AG04449 (cell line): ENCODE measurements around the gene SHISAL1.
A peak's percentile ranks its signal among the peaks of the same experiment; 100 is the strongest.

Experiments used
- CTCF ChIA-PET: fragments of 350-600 bp; formaldehyde crosslinking; extraction: SDS; loops from one replicate; lab custom pipeline; 2021; ENCODE audit warnings: antibody characterized with exemption; lab: Yijun Ruan, JAX
- POLR2A ChIA-PET: fragments of 400-600, 350-600 bp; formaldehyde crosslinking; extraction: SDS; loops from one replicate; lab custom pipeline; 2020; ENCODE audit warnings: antibody characterized with exemption, inconsistent platforms; lab: Yijun Ruan, JAX
- DNase-seq: peaks from one replicate; pipeline ENCODE4 v3.0.0-alpha.2; 2010; ENCODE audit warnings: low read depth, low spot score
- H3K4me3 ChIP-seq: 2 replicates; pipeline ENCODE4 v1.5.1; 2011; ENCODE audit warnings: low read depth, mild to moderate bottlenecking, control low read depth, low read length
- TF ChIP-seq, protein P1 (sequence below): IDR thresholded peaks from one replicate; pipeline ENCODE4 v1.5.1; 2011; ENCODE audit warnings: mild to moderate bottlenecking, moderate library complexity, low read length, control low read depth, inconsistent platforms; ENCODE audit not compliant: insufficient read depth; ENCODE audit errors: missing control alignments

The SHISAL1 gene

DNA sequence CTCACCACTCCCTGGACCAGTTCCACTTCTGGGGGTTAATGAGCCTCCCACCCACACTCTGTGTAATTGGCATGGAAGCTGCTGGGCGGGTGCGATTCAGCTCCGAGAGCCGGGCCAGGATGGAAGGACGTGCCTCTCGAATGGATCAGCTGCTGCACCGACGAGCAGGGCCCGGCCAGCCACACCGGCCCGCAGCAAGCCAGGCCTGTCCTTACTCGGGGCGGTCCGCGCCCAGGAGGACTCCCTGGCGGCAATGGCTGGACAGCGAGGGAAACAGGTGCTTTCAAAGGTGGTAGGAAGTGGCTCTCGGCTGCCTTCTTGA is 4.3 kb upstream of the SHISAL1 start:
- TF ChIP-seq, protein P1, sequence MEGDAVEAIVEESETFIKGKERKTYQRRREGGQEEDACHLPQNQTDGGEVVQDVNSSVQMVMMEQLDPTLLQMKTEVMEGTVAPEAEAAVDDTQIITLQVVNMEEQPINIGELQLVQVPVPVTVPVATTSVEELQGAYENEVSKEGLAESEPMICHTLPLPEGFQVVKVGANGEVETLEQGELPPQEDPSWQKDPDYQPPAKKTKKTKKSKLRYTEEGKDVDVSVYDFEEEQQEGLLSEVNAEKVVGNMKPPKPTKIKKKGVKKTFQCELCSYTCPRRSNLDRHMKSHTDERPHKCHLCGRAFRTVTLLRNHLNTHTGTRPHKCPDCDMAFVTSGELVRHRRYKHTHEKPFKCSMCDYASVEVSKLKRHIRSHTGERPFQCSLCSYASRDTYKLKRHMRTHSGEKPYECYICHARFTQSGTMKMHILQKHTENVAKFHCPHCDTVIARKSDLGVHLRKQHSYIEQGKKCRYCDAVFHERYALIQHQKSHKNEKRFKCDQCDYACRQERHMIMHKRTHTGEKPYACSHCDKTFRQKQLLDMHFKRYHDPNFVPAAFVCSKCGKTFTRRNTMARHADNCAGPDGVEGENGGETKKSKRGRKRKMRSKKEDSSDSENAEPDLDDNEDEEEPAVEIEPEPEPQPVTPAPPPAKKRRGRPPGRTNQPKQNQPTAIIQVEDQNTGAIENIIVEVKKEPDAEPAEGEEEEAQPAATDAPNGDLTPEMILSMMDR, result no peak
- CTCF ChIA-PET, result interaction anchor here (0.9 to 1.9 kb wide), 2 partner anchors 9 to 236 kb away, joined by 3 to 6 read pairs; no protein-coding TSS in a partner anchor
- no peak for DNase-seq
- POLR2A ChIA-PET, result no interaction called here
- no peak overlapping the region for H3K4me3 ChIP-seq

DNA sequence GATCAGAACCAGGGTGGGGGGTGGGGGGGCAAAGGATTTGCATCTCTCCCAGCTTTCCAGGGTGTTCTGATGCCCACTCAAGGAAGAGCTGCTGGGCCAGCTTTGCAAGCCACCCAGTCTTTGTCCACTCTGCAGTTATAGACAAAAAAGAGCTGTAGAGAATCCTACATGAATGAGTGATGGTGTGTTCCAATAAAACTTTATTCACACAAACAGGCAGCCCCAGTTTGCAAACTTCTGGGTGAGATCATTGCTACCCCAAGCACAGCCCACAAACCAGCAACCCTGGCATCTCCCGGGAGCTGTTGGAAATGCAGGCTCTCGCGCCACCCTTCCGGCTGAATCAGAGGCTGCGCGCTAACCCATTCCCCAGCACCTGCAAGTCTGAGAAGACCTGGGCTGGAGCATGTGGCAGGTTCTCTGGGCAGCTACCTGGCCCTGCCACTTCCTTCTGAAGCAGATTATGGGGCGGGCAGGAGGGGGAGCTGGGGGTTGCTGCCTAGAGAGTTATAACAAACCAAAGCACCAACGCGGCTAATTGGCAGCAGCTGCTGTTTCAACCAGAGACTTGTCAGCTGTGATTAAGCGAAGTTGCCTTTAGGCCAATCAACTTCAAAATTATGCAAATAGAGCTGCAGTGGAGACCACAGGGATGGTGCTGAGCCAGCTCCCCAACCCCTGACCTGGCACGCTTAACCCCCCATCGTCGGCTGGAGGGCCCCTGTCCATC is 3.8 kb upstream of the SHISAL1 start:
- H3K4me3 ChIP-seq, result no peak overlapping the region
- POLR2A ChIA-PET, result no interaction called here
- no peak for DNase-seq
- CTCF ChIA-PET, result interaction anchor here (0.6 to 1.9 kb wide), 3 partner anchors 10 to 241 kb away, joined by 3 to 6 read pairs (median 3); no protein-coding TSS in a partner anchor
- TF ChIP-seq, protein P1, result no peak

DNA sequence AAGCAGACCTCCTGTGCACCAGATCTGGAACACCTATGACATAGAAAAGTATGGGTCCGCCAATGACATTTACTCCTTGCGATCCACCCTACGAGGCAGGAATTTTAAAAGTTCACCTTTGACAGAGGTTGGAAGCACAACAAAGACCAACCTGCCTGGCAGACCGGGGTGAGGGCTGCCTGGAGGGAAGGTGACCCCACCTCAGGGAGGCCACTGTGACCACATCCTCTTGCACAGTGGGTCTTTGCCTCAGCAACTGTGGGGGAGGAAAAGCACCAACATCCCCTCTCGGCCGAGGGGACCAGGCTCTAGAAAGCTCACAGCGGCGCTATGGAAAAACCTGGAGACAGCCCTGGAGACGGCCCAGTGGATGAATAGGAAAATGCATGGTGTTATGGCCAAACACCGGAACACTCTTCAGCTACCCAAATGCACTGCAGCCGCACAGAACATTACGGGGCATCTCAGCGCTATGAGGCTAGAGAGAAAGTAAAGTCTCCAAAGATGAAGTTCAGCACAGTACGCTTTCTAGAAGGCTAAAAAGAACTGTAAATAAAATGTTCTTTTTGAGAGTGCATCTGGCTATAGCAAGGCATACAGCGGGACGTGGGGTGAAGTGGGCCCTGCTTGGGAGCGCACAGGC is 1.8 kb upstream of the SHISAL1 start:
- POLR2A ChIA-PET, result no interaction called here
- no peak for DNase-seq
- no peak overlapping the region for H3K4me3 ChIP-seq
- TF ChIP-seq, protein P1, result no peak
- CTCF ChIA-PET, result no interaction called here

DNA sequence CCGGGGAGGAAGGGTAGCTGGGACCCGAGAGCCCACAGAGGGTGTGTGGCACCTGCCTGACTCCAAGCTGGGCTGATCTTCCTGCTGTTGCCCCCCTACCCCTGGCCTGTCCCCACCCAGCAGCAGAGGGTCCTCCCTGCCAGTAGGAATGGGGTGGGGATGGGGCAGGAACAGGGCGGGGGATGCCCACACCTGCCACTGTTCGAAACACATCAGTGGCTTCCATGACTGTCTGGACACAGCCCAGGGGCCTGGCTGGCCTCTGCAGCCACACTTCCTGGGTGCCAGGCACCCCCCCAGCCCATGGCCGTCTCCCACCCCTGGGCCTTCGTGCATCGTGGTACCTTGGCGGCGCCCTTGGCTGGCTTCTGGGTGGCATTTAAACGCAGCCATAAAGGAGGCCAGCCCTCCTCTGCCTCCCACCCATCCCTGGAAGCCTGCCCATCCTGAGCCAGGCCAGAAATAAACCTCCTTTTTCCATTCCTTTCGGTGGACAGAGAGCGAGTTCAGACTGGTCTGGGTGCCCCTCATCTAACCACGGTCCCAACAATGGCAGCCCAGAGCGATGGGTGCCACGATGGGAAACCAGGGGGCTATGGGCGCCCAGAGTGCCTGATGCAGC is 745 bp upstream of the SHISAL1 start:
- ChIA-PET POLR2A (no interaction called here), CTCF (no interaction called here)
- DNase-seq, result no peak
- TF ChIP-seq, protein P1, result no peak
- H3K4me3 ChIP-seq, result no peak overlapping the region

DNA sequence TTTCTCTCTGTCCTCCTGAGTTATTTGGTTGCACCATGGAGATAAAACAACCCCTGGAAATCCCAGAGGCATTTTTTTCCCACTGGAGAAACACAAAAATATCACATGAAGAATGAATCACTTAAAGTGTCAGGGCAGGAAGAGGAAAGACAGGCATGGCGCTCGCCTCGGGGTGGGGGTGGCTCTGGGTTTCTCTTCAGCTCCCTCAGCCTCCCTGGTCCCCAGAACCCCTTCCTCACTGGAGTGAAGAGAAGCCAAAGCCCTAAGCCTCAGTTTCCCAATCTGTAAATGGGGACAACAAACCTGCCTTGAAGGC is 938 bp downstream of the SHISAL1 start:
- TF ChIP-seq, protein P1, result no peak
- peak; percentile 29 for DNase-seq
- ChIA-PET CTCF (interaction anchor here (0.7 kb wide), 1 partner anchor 9 kb away, joined by 3 read pairs; no protein-coding TSS in a partner anchor), POLR2A (interaction anchor here (0.5 kb wide), 1 partner anchor 14 kb away, joined by 4 read pairs; no protein-coding TSS in a partner anchor)
- H3K4me3 ChIP-seq, result no peak overlapping the region
